A673 (cell line): ENCODE data around the gene AKAP12. TPM values are rescaled to one million over a fixed set of nuclear protein-coding genes. Genes with fewer than 3 reads are reported as not detected.
A peak's percentile ranks its signal among the peaks of the same experiment; 100 is the strongest.

Experiments used
- BruUV-seq: library from RNA; stranded (reverse); fragments of 400-500 nt; replicated peaks from 2 replicates; lab custom pipeline; 2021; lab: Mats Ljungman, UMichigan
- CTCF ChIA-PET: fragments of 300-600 bp; sonication (Branson Sonifier 250); formaldehyde crosslinking; loops from one replicate; lab custom pipeline; 2022; ENCODE audit warnings: antibody characterized with exemption; lab: Charles Lee
- POLR2A ChIA-PET: fragments of 300-600 bp; sonication (Branson Sonifier 250); formaldehyde crosslinking; loops from one replicate; lab custom pipeline; 2022; ENCODE audit warnings: antibody characterized with exemption; ENCODE audit not compliant: low non-redundant PET; lab: Charles Lee
- DNase-seq: peaks from one replicate; pipeline ENCODE4 v3.0.0-alpha.2; 2015; ENCODE audit warnings: low spot score
- H3K27ac ChIP-seq: fragments of 200-600 bp; sonication (generic); 2 replicates; pipeline ENCODE4 v1.5.1; 2016; ENCODE audit warnings: mixed run types, low read depth, mild to moderate bottlenecking, mixed read lengths, antibody characterized with exemption, low read length; ENCODE audit not compliant: poor library complexity, severe bottlenecking
- H3K27me3 ChIP-seq: fragments of 200-600 bp; sonication (generic); replicated peaks from 2 replicates; pipeline ENCODE4 v1.6.1; 2017; ENCODE audit warnings: mixed run types, low read depth, mild to moderate bottlenecking, mixed read lengths, antibody characterized with exemption, low read length; ENCODE audit not compliant: insufficient read depth, poor library complexity
- H3K36me3 ChIP-seq: fragments of 200-600 bp; sonication (generic); 2 replicates; pipeline ENCODE4 v1.6.1; 2016; ENCODE audit warnings: mixed run types, mild to moderate bottlenecking, mixed read lengths, antibody characterized with exemption, low read length; ENCODE audit not compliant: insufficient read depth, poor library complexity, severe bottlenecking
- H3K4me1 ChIP-seq: fragments of 200-600 bp; sonication (generic); 2 replicates; pipeline ENCODE4 v1.6.1; 2017; ENCODE audit warnings: mixed run types, mild to moderate bottlenecking, mixed read lengths, antibody characterized with exemption, low read length; ENCODE audit not compliant: insufficient read depth, poor library complexity, severe bottlenecking
- H3K4me3 ChIP-seq: fragments of 200-600 bp; sonication (generic); 2 replicates; pipeline ENCODE4 v1.5.1; 2016; ENCODE audit warnings: low read depth, mixed run types, mild to moderate bottlenecking, mixed read lengths, low read length; ENCODE audit not compliant: poor library complexity, severe bottlenecking
- H3K9me3 ChIP-seq: fragments of 200-600 bp; sonication (generic); 2 replicates; pipeline ENCODE4 v1.6.1; 2016; ENCODE audit warnings: mixed run types, low read depth, mild to moderate bottlenecking, mixed read lengths, antibody characterized with exemption, low read length; ENCODE audit not compliant: poor library complexity, severe bottlenecking
- EZH2 ChIP-seq: fragments of 200-600 bp; sonication (generic); IDR thresholded peaks from 2 replicates; pipeline ENCODE4 v1.6.1; 2017; ENCODE audit warnings: borderline replicate concordance, low read depth, mild to moderate bottlenecking, mixed read lengths, antibody characterized with exemption, low read length; ENCODE audit not compliant: poor library complexity, severe bottlenecking
- intact Hi-C: fragments of 100-400 bp; cut with micrococcal nuclease; formaldehyde crosslinking; loops from one replicate; pipeline ENCODE4 v1.10.0; 2022; ENCODE audit not compliant: unreplicated experiment
- total RNA-seq: library from RNA; stranded (reverse); gene quantifications from 2 replicates; pipeline ENCODE4 v1.2.3, GENCODE V29; 2021
- TF ChIP-seq, protein P1 (sequence below): fragments of 300-800, 200-600 bp; sonication (generic); conservative IDR thresholded peaks from 2 replicates; pipeline ENCODE4 v1.5.1; 2017; ENCODE audit warnings: low read depth, mild to moderate bottlenecking, antibody characterized with exemption, low read length, moderate library complexity, mixed read lengths

AKAP12 gene
- total RNA-seq, 1 experiment from 2014 or later = 37.3 TPM

DNA sequence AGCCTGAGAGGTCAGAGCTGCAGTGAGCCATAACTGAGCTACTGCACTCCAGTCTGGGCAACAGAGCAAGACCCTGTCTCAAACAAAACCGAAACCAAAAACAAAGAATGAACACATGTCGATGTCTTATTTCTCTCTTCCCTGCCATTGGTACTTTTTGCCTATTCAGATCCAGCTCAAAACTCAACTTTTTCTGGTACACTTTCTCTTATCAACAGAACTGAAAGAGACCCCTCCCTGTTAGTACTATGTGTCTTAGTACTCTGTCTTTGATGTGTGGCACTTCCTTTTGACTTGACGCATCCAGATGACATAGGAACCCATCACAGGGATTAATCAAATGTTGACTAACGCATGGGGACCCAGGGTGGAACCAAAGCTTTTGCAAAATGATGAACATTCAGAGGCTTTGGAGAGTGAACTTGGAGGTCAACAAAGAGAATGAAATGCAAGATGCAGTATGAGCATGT lies 44.8 kb downstream of the AKAP12 start:
- CTCF ChIA-PET = interaction anchor here (1.0 kb wide), 1 partner anchor 40 kb away, joined by 4 read pairs; no protein-coding TSS in a partner anchor
- intact Hi-C loops = no loop called here
- Histone ChIP-seq H3K27ac (peak overlapping the region; percentile 21), H3K36me3 (no peaks in the 10 kb centered on the region), H3K9me3 (no peaks in the 10 kb centered on the region), H3K4me3 (no peak overlapping the region), H3K4me1 (peaks cover 20% of the 10 kb centered on the region), H3K27me3 (no peaks in the 10 kb centered on the region)
- BruUV-seq = no TSS peak
- no peak for TF ChIP-seq EZH2
- TF ChIP-seq, protein P1, sequence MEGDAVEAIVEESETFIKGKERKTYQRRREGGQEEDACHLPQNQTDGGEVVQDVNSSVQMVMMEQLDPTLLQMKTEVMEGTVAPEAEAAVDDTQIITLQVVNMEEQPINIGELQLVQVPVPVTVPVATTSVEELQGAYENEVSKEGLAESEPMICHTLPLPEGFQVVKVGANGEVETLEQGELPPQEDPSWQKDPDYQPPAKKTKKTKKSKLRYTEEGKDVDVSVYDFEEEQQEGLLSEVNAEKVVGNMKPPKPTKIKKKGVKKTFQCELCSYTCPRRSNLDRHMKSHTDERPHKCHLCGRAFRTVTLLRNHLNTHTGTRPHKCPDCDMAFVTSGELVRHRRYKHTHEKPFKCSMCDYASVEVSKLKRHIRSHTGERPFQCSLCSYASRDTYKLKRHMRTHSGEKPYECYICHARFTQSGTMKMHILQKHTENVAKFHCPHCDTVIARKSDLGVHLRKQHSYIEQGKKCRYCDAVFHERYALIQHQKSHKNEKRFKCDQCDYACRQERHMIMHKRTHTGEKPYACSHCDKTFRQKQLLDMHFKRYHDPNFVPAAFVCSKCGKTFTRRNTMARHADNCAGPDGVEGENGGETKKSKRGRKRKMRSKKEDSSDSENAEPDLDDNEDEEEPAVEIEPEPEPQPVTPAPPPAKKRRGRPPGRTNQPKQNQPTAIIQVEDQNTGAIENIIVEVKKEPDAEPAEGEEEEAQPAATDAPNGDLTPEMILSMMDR = no peak
- peak; percentile 36 for DNase-seq
- POLR2A ChIA-PET = no interaction called here

DNA sequence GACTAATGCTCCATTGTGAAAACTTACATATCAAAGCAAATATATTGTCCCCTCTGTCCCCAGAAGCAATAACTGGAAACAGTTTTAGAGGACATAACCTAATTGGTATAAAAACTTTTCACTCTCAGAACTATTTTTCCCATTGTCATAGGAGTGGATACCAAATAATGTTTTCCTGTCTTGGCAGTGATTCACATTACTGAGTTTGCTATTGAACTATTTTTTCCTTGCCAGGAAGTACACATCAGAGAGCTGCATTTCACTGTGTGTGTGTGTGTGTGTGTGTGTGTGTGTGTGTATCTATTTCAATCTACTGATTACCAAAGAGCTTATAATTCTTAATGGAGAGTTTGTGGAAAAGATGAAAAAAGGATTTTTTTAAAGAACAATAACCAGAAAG lies 45.4 kb downstream of the AKAP12 start:
- H3K4me1 ChIP-seq = peaks cover 20% of the 10 kb centered on the region
- peak overlapping the region; percentile 21 for H3K27ac ChIP-seq
- H3K27me3 ChIP-seq = no peaks in the 10 kb centered on the region
- TF ChIP-seq, protein P1 = no peak
- TF ChIP-seq EZH2 = no peak
- ChIA-PET CTCF (interaction anchor here (1.0 kb wide), 1 partner anchor 39 kb away, joined by 4 read pairs; no protein-coding TSS in a partner anchor), POLR2A (no interaction called here)
- no peak overlapping the region for H3K4me3 ChIP-seq
- BruUV-seq = no TSS peak
- no peaks in the 10 kb centered on the region for H3K36me3 ChIP-seq
- H3K9me3 ChIP-seq = no peaks in the 10 kb centered on the region
- intact Hi-C loops = no loop called here
- DNase-seq = peak; percentile 38

DNA sequence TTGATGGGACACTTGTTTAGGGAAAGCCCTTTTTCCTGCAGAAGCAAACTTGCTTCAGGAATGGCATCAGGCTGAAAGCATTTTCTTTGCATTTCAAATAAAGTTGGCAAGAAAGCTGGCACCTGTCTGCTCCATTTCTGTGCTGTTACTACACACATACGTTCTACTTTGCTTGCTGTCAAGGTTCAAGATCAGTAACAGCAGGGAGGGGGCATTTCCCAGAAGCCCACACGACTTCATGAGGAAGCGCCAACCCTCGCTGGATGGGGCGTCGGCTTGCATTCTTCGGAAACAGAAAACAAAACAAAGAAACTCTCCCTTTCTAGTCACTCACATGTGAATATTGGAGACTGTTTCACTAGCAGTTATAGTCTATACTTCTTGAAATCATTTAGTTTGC lies 46.4 kb downstream of the AKAP12 start:
- Histone ChIP-seq H3K27ac (no peak overlapping the region), H3K9me3 (no peaks in the 10 kb centered on the region), H3K27me3 (no peaks in the 10 kb centered on the region), H3K36me3 (no peaks in the 10 kb centered on the region), H3K4me1 (peaks cover 20% of the 10 kb centered on the region), H3K4me3 (no peak overlapping the region)
- DNase-seq = no peak
- POLR2A ChIA-PET = no interaction called here
- intact Hi-C loops = no loop called here
- CTCF ChIA-PET = no interaction called here
- TF ChIP-seq EZH2 = no peak
- TF ChIP-seq, protein P1 = no peak
- no TSS peak for BruUV-seq
